ENCODE data around the gene MSN.

MSN gene

DNA sequence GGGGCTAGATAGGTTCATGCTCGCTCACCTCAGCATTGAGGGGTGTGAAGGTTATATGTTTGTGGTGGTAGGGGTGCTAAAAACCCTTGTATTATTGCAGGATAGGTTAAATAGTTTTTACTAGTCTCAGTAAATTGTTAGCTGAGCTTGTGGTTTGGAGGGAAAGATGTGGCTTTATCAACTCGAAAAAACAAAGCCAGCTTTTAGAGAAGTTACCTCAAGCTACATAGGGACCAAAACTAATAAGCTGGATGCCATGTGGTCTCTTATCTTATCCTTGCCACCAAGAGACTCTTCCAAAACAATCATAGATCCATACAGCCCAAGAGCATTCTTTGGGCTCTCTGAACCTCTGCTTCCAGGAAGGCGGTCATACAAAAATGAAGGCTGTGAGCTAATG, 29.2 kb downstream of the MSN start:
- TF ChIP-seq POLR2AphosphoS5 (IDR thresholded peaks at IDR 0.05; ENCODE audit: low read depth, low read length): no peak
- no peak for TF ChIP-seq TAF1 (IDR thresholded peaks at IDR 0.05; ENCODE audit: borderline replicate concordance, low read depth, low read length)
- TF ChIP-seq POLR2A (IDR thresholded peaks at IDR 0.05; ENCODE audit: low read depth, low read length): no peak
- FAIRE-seq (peak; percentile 62), DNase-seq (ENCODE audit: insufficient read length) (no peak)

DNA sequence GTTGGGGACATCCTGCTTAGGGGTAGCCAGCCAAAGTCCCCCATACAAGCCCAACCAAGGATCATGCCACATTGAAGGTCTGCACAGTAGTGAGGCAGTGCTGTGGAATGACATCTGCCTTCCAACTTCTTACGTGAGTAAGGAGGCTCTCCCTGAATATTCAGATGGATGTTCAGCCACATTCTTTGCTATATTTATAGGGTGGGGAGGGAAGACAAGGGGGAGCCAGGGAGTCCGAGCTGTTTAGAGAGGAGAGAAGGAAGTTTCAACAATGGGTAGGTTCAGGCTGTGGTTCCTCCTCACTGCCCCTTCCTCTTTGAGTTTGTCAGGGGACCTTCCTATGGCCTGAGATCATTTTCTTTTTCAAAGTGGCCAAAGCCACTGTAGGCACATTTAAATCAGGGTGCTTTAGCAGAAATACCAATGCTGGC, 29.8 kb downstream of the MSN start:
- DNase-seq (ENCODE audit: insufficient read length): no peak
- TF ChIP-seq POLR2A (IDR thresholded peaks at IDR 0.05; ENCODE audit: low read depth, low read length): no peak
- TF ChIP-seq POLR2AphosphoS5 (IDR thresholded peaks at IDR 0.05; ENCODE audit: low read depth, low read length): no peak
- no peak for TF ChIP-seq TAF1 (IDR thresholded peaks at IDR 0.05; ENCODE audit: borderline replicate concordance, low read depth, low read length)
- FAIRE-seq: peak; percentile 90

DNA sequence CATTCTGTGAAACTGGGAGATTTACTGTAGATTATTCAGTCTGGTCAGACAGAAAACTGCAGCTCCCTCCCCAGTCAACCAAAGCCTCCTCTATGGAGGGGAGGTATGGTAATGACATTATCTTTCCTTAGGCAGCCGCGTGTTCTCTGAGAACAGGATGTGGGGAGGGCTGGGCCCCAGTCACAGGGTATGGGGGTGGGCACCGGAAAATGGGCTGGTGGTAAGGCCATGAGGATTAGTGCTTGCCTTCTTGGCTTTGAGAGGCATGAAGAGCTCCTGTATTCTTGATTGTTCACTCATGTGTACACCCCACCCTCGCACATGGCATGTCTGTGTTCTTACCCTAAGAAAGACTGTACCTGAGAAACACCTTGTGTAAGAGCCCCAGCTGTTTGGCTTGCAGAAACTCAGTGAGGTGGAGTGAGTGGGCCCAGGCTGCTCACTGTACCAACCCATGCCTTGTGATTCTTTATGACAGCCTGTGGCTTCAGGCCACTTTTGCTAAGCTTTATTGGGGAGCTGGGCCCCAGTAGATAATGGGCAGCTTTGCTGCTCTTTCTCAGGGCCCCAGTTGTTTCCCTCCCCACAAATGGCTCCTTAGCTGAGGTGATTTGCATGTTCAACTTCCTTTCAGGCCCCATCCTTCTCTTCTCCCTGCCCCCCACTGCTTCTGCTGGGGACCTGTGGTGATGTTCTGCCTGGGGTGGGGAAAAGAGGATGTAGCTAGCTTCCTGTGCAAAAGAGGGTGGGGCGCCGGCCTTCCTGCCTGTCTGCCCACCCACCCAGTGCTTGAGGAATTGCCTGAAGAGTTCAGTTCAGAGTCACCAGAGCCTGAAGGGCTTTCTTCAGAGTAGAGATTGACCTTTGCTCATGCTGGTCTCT, 30.7 kb downstream of the MSN start:
- DNase-seq (ENCODE audit: insufficient read length) (peak; percentile 37), FAIRE-seq (peak; percentile 94)

DNA sequence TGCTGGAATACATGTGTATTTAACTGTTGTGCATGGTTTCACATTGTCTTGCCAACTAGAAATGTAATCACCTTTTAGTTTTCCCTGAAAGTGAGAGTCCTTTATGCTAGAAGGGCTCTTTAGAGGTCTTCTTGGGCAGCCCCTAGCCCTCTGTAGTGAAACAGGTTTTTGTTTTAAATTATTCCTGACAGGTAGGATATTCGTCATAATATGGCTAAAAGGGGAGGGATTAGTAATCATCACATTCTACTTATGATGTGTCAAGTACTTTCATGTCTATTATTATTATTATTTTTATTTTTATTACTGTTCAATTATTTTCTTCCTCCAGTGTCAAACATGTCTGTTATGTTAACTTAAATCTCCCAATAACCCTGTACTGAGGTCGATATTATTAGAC, 35.5 kb downstream of the MSN start:
- FAIRE-seq (peak; percentile 27), DNase-seq (ENCODE audit: insufficient read length) (no peak)
- TF ChIP-seq POLR2A (IDR thresholded peaks at IDR 0.05; ENCODE audit: low read depth, low read length) (no peak), POLR2AphosphoS5 (IDR thresholded peaks at IDR 0.05; ENCODE audit: low read depth, low read length) (no peak), TAF1 (IDR thresholded peaks at IDR 0.05; ENCODE audit: borderline replicate concordance, low read depth, low read length) (no peak)

More for the DNA sequence above, 30.7 kb downstream of the MSN start:
- TF ChIP-seq POLR2A (IDR thresholded peaks at IDR 0.05; ENCODE audit: low read depth, low read length) (no peak; the same call in 1 of the 2 replicates), TAF1 (IDR thresholded peaks at IDR 0.05; ENCODE audit: borderline replicate concordance, low read depth, low read length) (0 out of 2 replicates have a peak, but pooled peaks have one; percentile 54), POLR2AphosphoS5 (IDR thresholded peaks at IDR 0.05; ENCODE audit: low read depth, low read length) (no peak; the same call in 1 of the 2 replicates)

GRCh38 chrX:65705439-65705838, 38.0 kb downstream of the MSN start:
- FAIRE-seq: no peak
- DNase-seq (ENCODE audit: insufficient read length): no peak
- no peak for TF ChIP-seq POLR2A (IDR thresholded peaks at IDR 0.05; ENCODE audit: low read depth, low read length)
- TF ChIP-seq TAF1 (IDR thresholded peaks at IDR 0.05; ENCODE audit: borderline replicate concordance, low read depth, low read length): no peak
- TF ChIP-seq POLR2AphosphoS5 (IDR thresholded peaks at IDR 0.05; ENCODE audit: low read depth, low read length): no peak

DNA sequence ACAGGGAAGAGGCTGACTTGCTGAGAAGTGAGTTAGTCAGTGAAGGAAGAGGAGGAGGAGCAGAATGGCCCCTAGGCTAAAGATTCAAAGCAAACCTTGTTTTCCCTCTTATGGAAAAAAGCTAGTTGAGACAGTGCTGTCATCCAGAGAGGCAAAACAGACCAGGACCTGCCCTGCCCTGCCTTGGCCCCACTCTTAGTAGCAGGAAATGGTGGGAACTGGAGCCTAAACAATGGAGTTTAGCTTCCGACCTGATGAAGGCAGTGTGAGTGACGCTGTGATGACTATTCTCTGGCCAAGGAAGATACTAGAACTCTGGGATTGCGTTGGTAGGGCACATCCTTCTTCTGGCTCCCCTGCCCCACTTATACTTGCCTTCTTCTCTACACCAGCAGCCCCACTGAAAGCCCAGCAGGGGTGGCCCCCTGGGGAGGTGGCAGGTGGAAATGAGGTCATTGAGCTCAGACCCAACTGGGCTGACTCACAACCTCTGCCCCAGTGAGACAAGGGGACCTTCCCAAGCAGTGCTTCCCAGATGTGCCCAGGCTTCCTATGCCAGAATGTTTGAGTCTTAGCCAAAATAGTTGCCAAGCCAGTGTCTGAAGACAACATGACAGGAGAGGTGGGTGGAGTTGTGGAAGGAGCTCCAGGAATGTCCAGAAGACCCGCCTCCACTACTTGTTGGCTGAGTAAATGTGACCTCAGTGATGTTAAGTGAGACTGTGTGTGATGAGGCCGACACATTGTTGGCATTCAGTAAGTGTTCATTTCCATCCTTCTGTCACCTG, 38.8 kb downstream of the MSN start:
- DNase-seq (ENCODE audit: insufficient read length) (no peak), FAIRE-seq (peak; percentile 90)
- TF ChIP-seq POLR2AphosphoS5 (IDR thresholded peaks at IDR 0.05; ENCODE audit: low read depth, low read length): no peak; the same call in 1 of the 2 replicates
- TF ChIP-seq TAF1 (IDR thresholded peaks at IDR 0.05; ENCODE audit: borderline replicate concordance, low read depth, low read length): no peak
- TF ChIP-seq POLR2A (IDR thresholded peaks at IDR 0.05; ENCODE audit: low read depth, low read length): 0 out of 2 replicates have a peak, but pooled peaks have one; percentile 22

DNA sequence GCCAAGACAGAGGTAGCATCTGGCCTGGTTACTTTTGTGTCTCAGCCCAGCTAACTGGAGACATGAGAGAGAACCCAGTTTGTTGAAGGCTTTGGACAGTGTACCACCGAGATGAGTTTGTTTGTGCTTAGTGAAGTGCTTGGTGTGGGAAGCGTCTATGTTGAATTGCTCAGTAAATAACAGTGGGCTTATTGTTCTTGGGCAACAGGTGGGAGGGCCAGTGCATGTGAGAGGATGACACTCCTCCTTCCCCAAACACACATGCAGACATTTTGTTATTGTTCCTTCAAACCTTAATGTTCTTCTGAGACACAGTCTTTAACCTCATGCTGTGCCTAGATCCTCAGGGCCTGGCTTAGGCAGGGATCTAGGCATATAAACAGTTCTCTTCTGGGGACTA, 39.7 kb downstream of the MSN start:
- no peak for DNase-seq (ENCODE audit: insufficient read length)
- no peak for TF ChIP-seq POLR2A (IDR thresholded peaks at IDR 0.05; ENCODE audit: low read depth, low read length)
- TF ChIP-seq POLR2AphosphoS5 (IDR thresholded peaks at IDR 0.05; ENCODE audit: low read depth, low read length): no peak; the same call in 1 of the 2 replicates
- TF ChIP-seq TAF1 (IDR thresholded peaks at IDR 0.05; ENCODE audit: borderline replicate concordance, low read depth, low read length): no peak
- peak; percentile 51 for FAIRE-seq

- DNase-seq (ENCODE audit: insufficient read length) (no peak), FAIRE-seq (peak; percentile 27)
- TF ChIP-seq POLR2A (IDR thresholded peaks at IDR 0.05; ENCODE audit: low read depth, low read length) (no peak), TAF1 (IDR thresholded peaks at IDR 0.05; ENCODE audit: borderline replicate concordance, low read depth, low read length) (no peak), POLR2AphosphoS5 (IDR thresholded peaks at IDR 0.05; ENCODE audit: low read depth, low read length) (no peak)
Measured at GRCh38 chrX:65712005-65712806, 44.8 kb downstream of the MSN start.

- DNase-seq (ENCODE audit: insufficient read length): no peak
- no peak for TF ChIP-seq POLR2A (IDR thresholded peaks at IDR 0.05; ENCODE audit: low read depth, low read length)
- no peak for TF ChIP-seq TAF1 (IDR thresholded peaks at IDR 0.05; ENCODE audit: borderline replicate concordance, low read depth, low read length)
- no peak for TF ChIP-seq POLR2AphosphoS5 (IDR thresholded peaks at IDR 0.05; ENCODE audit: low read depth, low read length)
- no peak for FAIRE-seq
Measured at GRCh38 chrX:65718538-65718937, 51.1 kb downstream of the MSN start.

- no peak for TF ChIP-seq TAF1 (IDR thresholded peaks at IDR 0.05; ENCODE audit: borderline replicate concordance, low read depth, low read length)
- no peak for TF ChIP-seq POLR2AphosphoS5 (IDR thresholded peaks at IDR 0.05; ENCODE audit: low read depth, low read length)
- no peak for TF ChIP-seq POLR2A (IDR thresholded peaks at IDR 0.05; ENCODE audit: low read depth, low read length)
- FAIRE-seq: peak; percentile 85
- DNase-seq (ENCODE audit: insufficient read length): no peak
Measured at GRCh38 chrX:65720381-65720964, 53.0 kb downstream of the MSN start.
